ENCODE data around the gene DCDC1.

The DCDC1 gene

DNA sequence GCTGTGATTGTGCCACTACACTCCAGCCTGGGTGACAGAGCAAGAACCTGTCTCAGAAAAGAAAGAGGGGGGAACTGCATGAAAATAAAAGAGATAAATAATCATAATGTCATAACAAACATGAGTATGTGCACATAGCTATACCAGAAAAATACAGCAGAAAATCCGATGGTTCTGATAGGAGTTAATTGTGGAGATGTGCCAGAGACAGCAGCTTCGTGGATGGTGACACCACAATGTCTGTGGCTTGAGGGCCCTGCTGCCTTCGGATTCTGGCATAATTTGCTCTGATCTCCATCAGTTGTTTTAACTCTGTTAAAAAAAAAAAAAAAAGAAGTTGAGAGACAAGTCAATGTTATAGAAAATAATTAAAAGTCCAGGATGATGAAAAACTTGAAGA is 491.1 kb downstream of the DCDC1 start:
- no peak overlapping the region for H3K4me3 ChIP-seq (replicated peaks; ENCODE audit: low read depth, low read length)
- DNase-seq (ENCODE audit: extremely low read depth, low read depth), result no peak
- TF ChIP-seq, protein P1, sequence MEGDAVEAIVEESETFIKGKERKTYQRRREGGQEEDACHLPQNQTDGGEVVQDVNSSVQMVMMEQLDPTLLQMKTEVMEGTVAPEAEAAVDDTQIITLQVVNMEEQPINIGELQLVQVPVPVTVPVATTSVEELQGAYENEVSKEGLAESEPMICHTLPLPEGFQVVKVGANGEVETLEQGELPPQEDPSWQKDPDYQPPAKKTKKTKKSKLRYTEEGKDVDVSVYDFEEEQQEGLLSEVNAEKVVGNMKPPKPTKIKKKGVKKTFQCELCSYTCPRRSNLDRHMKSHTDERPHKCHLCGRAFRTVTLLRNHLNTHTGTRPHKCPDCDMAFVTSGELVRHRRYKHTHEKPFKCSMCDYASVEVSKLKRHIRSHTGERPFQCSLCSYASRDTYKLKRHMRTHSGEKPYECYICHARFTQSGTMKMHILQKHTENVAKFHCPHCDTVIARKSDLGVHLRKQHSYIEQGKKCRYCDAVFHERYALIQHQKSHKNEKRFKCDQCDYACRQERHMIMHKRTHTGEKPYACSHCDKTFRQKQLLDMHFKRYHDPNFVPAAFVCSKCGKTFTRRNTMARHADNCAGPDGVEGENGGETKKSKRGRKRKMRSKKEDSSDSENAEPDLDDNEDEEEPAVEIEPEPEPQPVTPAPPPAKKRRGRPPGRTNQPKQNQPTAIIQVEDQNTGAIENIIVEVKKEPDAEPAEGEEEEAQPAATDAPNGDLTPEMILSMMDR (IDR thresholded peaks at IDR 0.05; ENCODE audit: low read depth, low read length, missing control alignments), result no peak

DNA sequence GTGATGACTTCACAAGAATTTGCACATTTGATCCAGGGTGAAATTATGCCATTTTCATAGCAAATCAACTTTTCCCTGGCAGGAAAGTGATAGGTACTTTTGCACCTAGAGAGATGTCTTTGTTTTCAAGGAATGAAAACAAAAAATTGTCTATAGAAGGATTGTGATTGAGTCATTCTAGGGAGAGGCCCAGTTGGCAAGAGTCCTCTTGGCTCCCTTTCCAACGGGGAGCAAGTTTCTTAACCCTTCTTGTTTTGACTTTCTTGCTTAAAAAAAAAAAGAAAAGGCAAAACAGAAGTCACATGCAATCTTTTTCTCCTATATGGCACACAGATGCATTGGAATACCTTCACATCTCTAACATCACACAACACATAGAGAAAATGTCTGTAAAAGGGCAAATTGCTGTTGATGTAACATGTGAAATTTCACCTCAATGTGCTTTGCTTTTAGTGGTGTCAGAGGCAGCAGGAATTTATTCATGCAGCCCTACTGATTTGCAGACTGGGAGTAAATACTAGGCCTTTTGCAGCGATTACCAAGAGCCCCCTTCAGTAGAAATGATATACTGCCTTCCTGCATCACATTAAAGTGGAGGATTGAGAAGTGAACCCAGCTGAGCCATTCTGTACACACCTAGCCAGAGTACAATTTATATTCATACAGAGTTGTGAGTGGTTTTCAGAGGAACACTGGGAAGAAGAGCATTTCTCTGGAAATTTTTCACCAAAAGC is 492.7 kb downstream of the DCDC1 start:
- TF ChIP-seq, protein P1 (IDR thresholded peaks at IDR 0.05; ENCODE audit: low read depth, low read length, missing control alignments), result no peak
- H3K4me3 ChIP-seq (replicated peaks; ENCODE audit: low read depth, low read length), result no peak overlapping the region
- no peak for DNase-seq (ENCODE audit: extremely low read depth, low read depth)

DNA sequence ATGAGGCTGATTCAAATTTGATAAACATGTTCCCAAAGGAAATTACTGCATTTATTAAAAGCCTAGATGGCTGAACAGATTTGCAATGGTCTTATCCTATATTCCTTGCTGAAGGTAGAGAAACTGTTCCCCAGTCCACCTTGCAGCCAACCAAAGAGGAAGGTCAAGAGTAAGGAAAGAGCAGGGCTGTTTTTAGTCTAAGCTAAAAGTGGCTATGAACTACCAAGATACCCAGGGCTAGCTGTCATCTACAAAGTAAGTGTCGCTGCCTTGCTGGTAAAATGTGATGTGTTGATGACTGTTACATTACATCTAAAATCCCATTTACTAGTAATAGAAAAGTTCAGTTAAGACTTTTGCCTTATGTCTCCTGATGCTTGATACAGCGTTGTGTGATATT is 493.3 kb downstream of the DCDC1 start:
- no peak overlapping the region for H3K4me3 ChIP-seq (replicated peaks; ENCODE audit: low read depth, low read length)
- TF ChIP-seq, protein P1 (IDR thresholded peaks at IDR 0.05; ENCODE audit: low read depth, low read length, missing control alignments), result no peak
- DNase-seq (ENCODE audit: extremely low read depth, low read depth), result no peak

- TF ChIP-seq, protein P1 (IDR thresholded peaks at IDR 0.05; ENCODE audit: low read depth, low read length, missing control alignments), result no peak
- no peak for DNase-seq (ENCODE audit: extremely low read depth, low read depth)
- H3K4me3 ChIP-seq (replicated peaks; ENCODE audit: low read depth, low read length), result no peak overlapping the region
These were observed 493.7 kb downstream of the DCDC1 start for GRCh38 chr11:30875806-30876205.

DNA sequence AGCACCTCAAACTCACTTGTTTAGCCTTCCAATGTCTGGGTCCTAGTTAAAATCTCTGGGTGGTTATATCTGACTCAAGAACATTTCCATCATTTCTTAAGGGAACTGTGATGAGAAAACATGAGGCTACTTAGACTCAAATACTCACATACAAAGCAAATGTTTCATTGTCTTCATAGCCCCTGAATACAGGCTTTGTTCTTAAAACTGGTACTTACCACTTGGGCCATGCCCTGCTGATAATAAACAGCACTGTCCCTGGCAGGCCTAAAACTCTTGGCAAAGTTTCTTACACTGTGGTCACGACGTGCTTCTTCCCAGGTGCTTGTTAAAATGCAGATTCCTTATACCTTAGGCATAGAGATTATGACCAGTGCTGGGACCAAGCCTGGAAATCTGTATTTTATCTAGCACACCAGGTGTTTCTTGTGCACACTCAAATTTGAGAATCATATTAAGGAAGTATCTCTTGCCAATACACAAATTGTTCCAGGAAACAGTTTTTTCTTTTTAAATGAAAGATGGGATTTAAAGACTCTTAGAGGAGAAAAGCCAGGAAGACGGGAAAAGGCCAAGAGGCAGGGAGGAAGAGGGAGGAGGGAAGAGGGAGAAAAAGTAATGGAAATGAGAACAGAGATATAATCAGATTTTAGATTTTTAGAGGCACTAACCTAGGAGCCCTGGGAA is 495.5 kb downstream of the DCDC1 start:
- no peak for DNase-seq (ENCODE audit: extremely low read depth, low read depth)
- H3K4me3 ChIP-seq (replicated peaks; ENCODE audit: low read depth, low read length), result no peak overlapping the region
- TF ChIP-seq, protein P1 (IDR thresholded peaks at IDR 0.05; ENCODE audit: low read depth, low read length, missing control alignments), result no peak

DNA sequence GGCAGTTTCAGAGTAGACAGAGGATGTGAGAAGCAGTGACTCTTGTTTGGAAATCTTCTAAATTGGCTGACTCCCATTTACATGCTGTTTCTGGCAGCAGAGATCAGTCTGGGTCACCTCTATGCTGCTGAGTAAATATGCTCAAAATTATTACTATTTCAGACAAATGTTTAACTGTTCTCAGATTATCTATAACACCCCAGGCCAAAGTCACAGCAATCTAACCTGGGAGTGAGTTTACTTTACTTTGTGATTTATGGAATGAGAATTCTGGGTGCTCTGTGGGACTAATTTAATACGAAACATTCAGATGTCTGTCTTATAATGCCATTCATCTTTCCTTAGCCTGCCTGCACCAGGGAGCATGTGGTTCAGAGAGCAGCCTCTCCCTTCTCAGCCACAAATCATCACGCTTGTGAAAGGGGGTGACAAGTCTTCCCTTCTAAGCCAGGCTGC is 500.9 kb downstream of the DCDC1 start:
- no peak for DNase-seq (ENCODE audit: extremely low read depth, low read depth)
- H3K4me3 ChIP-seq (replicated peaks; ENCODE audit: low read depth, low read length), result no peak overlapping the region
- TF ChIP-seq, protein P1 (IDR thresholded peaks at IDR 0.05; ENCODE audit: low read depth, low read length, missing control alignments), result no peak
